ENCODE data around the gene GNG7.

Gene GNG7

GRCh38 chr19:2631213-2631821 is 71.2 kb downstream of the GNG7 start:
- Histone ChIP-seq H3K9me3 (replicated peaks; ENCODE audit: insufficient read depth, low read length) (no peaks in the 10 kb centered on the region), H3K27me3 (replicated peaks; ENCODE audit: insufficient read depth, low read length) (no peaks in the 10 kb centered on the region), H3K4me1 (ENCODE audit: low read length) (peaks cover 28% of the 10 kb centered on the region), H3K27ac (ENCODE audit: low read length) (no peak overlapping the region), H3K4me3 (ENCODE audit: low read length) (no peak overlapping the region), H4K20me1 (ENCODE audit: insufficient read depth, low read length) (no peaks in the 10 kb centered on the region), H3K36me3 (replicated peaks; ENCODE audit: insufficient read depth, low read length) (no peaks in the 10 kb centered on the region), H2AFZ (ENCODE audit: low read length) (no peak overlapping the region), H3F3A (ENCODE audit: insufficient read depth, low read length) (peaks cover 21% of the 10 kb centered on the region), H3K4me2 (ENCODE audit: low read depth, low read length) (no peak overlapping the region), H3K9me2 (replicated peaks; ENCODE audit: insufficient read depth, low read length) (no peaks in the 10 kb centered on the region), H3K9ac (ENCODE audit: low read length) (no peak overlapping the region), H3K79me2 (ENCODE audit: low read length) (peaks cover 70% of the 10 kb centered on the region)
- peak; percentile 16; the same call in 1 of the 2 replicates for TF ChIP-seq CTCF (IDR thresholded peaks at IDR 0.05; ENCODE audit: low read length)
- no peak for TF ChIP-seq EZH2phosphoT487 (IDR thresholded peaks at IDR 0.05; ENCODE audit: low read length)
- TF ChIP-seq EZH2 (optimal IDR thresholded peaks at IDR 0.05; ENCODE audit: low read depth, low read length) = no peak
- peak; percentile 26 for DNase-seq

DNA sequence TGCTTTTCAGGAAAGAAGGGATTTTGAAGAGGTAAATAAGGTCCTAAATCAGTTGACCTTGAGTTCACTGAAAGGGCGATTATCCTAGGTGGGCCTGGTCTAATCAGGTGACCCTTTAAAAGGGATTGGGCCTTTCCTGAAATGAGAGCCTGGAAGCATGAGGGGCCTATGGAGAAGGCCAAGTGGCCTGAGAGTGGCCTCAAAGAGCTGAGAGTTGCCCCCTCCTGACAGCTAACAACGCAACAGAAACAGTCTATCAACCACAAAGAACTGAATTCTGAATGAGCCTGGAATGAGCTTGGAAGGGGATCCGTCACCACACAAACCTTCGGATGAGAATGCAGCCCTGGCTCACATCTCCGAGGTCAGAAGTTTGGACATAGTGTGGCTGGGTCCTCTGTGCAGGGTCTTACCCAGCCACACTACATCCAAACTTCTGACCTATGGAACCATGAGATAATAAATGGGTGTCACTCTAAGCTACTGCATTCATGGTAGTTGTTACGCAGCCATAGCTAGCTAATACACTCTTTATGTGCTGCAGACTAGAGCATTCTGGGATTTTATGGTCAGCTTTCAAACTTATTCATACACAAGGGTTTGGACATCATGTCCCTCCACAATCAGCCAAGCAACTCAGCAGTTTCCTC is 72.0 kb downstream of the GNG7 start:
- Histone ChIP-seq H3K79me2 (ENCODE audit: low read length) (peaks cover 68% of the 10 kb centered on the region), H3K27me3 (replicated peaks; ENCODE audit: insufficient read depth, low read length) (no peaks in the 10 kb centered on the region), H3K27ac (ENCODE audit: low read length) (no peak overlapping the region), H3K36me3 (replicated peaks; ENCODE audit: insufficient read depth, low read length) (no peaks in the 10 kb centered on the region), H3F3A (ENCODE audit: insufficient read depth, low read length) (peaks cover 23% of the 10 kb centered on the region), H3K9me2 (replicated peaks; ENCODE audit: insufficient read depth, low read length) (no peaks in the 10 kb centered on the region), H3K9me3 (replicated peaks; ENCODE audit: insufficient read depth, low read length) (no peaks in the 10 kb centered on the region), H3K4me3 (ENCODE audit: low read length) (no peak overlapping the region), H2AFZ (ENCODE audit: low read length) (no peak overlapping the region), H4K20me1 (ENCODE audit: insufficient read depth, low read length) (no peaks in the 10 kb centered on the region), H3K4me2 (ENCODE audit: low read depth, low read length) (no peak overlapping the region), H3K9ac (ENCODE audit: low read length) (no peak overlapping the region), H3K4me1 (ENCODE audit: low read length) (peaks cover 31% of the 10 kb centered on the region)
- no peak for DNase-seq
- TF ChIP-seq EZH2 (optimal IDR thresholded peaks at IDR 0.05; ENCODE audit: low read depth, low read length) (no peak), EZH2phosphoT487 (IDR thresholded peaks at IDR 0.05; ENCODE audit: low read length) (no peak), CTCF (IDR thresholded peaks at IDR 0.05; ENCODE audit: low read length) (no peak)

DNA sequence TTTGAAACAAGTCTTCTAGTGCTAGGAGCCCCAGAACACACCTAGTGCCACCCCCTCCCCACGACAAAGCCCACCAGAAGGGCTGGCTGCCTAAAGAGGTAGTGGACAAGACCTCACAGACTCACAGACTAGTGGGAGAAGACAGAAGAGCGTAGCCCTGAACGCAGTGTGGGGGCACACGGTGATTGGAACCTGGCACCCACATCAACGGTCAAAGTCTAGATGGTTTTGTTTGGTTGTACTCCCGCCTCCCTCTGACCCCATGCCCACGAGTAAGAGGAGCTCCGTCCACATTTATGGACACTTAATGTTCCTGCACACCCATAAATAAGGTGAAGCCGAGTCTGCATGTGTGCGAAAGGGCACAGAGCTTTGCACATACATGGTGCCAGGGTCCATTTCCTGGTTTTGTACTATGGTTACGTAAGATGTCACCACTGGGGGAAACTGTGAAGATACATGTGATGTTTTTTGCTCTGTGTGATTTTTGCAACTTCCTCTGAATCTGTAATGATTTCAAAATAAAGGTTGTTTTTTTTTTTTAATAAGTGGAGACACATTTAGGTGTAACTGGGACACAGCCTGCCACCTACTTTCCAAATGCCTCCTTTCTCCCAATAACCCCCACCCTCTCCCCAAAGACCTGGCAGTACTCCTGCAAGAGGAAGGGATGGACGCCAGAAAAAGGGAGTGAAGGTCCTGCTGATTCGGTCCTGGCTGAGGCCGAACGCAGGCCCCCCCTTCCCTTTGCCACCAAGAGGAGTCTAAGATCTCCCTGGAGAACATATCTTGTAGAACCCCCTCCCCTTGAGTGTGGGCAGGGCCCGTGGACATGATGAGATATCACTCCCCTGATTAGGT is 72.8 kb downstream of the GNG7 start:
- Histone ChIP-seq H3K4me1 (ENCODE audit: low read length) (peaks cover 31% of the 10 kb centered on the region), H3K4me3 (ENCODE audit: low read length) (no peak overlapping the region)

More for the DNA sequence above, 72.8 kb downstream of the GNG7 start:
- H3K9ac ChIP-seq (ENCODE audit: low read length) = no peak overlapping the region
- TF ChIP-seq EZH2phosphoT487 (IDR thresholded peaks at IDR 0.05; ENCODE audit: low read length) (no peak), EZH2 (optimal IDR thresholded peaks at IDR 0.05; ENCODE audit: low read depth, low read length) (no peak)
- H3K27ac ChIP-seq (ENCODE audit: low read length) = no peak overlapping the region
- H3K9me2 ChIP-seq (replicated peaks; ENCODE audit: insufficient read depth, low read length) = no peaks in the 10 kb centered on the region
- no peaks in the 10 kb centered on the region for H3K36me3 ChIP-seq (replicated peaks; ENCODE audit: insufficient read depth, low read length)
- no peak overlapping the region for H3K4me2 ChIP-seq (ENCODE audit: low read depth, low read length)
- peaks cover 28% of the 10 kb centered on the region for H3F3A ChIP-seq (ENCODE audit: insufficient read depth, low read length)
- H2AFZ ChIP-seq (ENCODE audit: low read length) = no peak overlapping the region
- no peak for DNase-seq
- H3K79me2 ChIP-seq (ENCODE audit: low read length) = peaks cover 61% of the 10 kb centered on the region
- H3K9me3 ChIP-seq (replicated peaks; ENCODE audit: insufficient read depth, low read length) = no peaks in the 10 kb centered on the region
- no peaks in the 10 kb centered on the region for H3K27me3 ChIP-seq (replicated peaks; ENCODE audit: insufficient read depth, low read length)
- no peaks in the 10 kb centered on the region for H4K20me1 ChIP-seq (ENCODE audit: insufficient read depth, low read length)

Data from MM.1S (cell line).